ENCODE data around the gene PDE8B. TPM values are rescaled to one million over a fixed set of nuclear protein-coding genes. Genes with fewer than 3 reads are reported as not detected.

Gene PDE8B
- total RNA-seq, 1 experiment from 2014 or later, result 0.17 TPM

GRCh38 chr5:77282337-77283027 lies 72.0 kb downstream of the PDE8B start:
- no TSS peak for BruUV-seq (replicated peaks)
- DNase-seq (ENCODE audit: low read depth, low spot score), result no peak
- POLR2A ChIA-PET, result no interaction called here

More at GRCh38 chr5:77282337-77283027, 72.0 kb downstream of the PDE8B start:
- no peaks in the 10 kb centered on the region for H3K36me3 ChIP-seq (ENCODE audit: control insufficient read depth in 1 of 2, insufficient read depth in 2 of 2, low read length in 2 of 2)
- no peak overlapping the region for H3K4me2 ChIP-seq (ENCODE audit: low read length)
- intact Hi-C loops (cut with micrococcal nuclease), result no loop called here
- H3K4me3 ChIP-seq (replicated peaks in 1 of 2; ENCODE audit: low read depth in 1 of 2, low read length in 2 of 2), result no peak overlapping the region
- TF ChIP-seq ZNF274 (IDR thresholded peaks at IDR 0.05; ENCODE audit: low read depth, low read length) (no peak), ATF3 (IDR thresholded peaks at IDR 0.05) (no peak), SRF (IDR thresholded peaks at IDR 0.05; ENCODE audit: low read depth) (no peak), CTCF (IDR thresholded peaks at IDR 0.05 in 2 of 3, conservative IDR thresholded peaks at IDR 0.05 in 1 of 3; ENCODE audit: borderline replicate concordance in 1 of 3, insufficient read depth in 1 of 3, low read depth in 2 of 3, low read length in 2 of 3) (no peak), FOSL1 (IDR thresholded peaks at IDR 0.05; ENCODE audit: low read depth) (no peak), ZBTB33 (IDR thresholded peaks at IDR 0.05; ENCODE audit: extremely low read depth, insufficient replicate concordance, low read length) (no peak), CEBPB (IDR thresholded peaks at IDR 0.05; ENCODE audit: low read depth) (no peak), POLR2A (IDR thresholded peaks at IDR 0.05; ENCODE audit: borderline replicate concordance, extremely low read depth, insufficient read depth, insufficient read length) (no peak), RAD21 (IDR thresholded peaks at IDR 0.05; ENCODE audit: low read depth) (no peak), SP1 (IDR thresholded peaks at IDR 0.05; ENCODE audit: low read depth) (no peak)
- H2AFZ ChIP-seq (ENCODE audit: low read depth, low read length, poor library complexity, severe bottlenecking), result no peak overlapping the region
- H3K9ac ChIP-seq (ENCODE audit: low read length), result no peak overlapping the region
- no peaks in the 10 kb centered on the region for H3K9me2 ChIP-seq (ENCODE audit: insufficient read depth)
- ChIA-PET RAD21 (ENCODE audit: low non-redundant PET in 1 of 2, low total read pairs in 2 of 2, uncharacterized antibody in 2 of 2, unreplicated experiment in 2 of 2) (no interaction called here), CTCF (no interaction called here)
- no peaks in the 10 kb centered on the region for H3K4me1 ChIP-seq (ENCODE audit: control insufficient read depth in 1 of 2, insufficient read depth in 2 of 2, low read length in 2 of 2)
- ATAC-seq, result no peak
- no peaks in the 10 kb centered on the region for H3K79me2 ChIP-seq (ENCODE audit: insufficient read depth, low read length)
- H3K9me3 ChIP-seq (ENCODE audit: control insufficient read depth in 1 of 2, insufficient read depth in 1 of 2, low read depth in 1 of 2, low read length in 2 of 2), result no peaks in the 10 kb centered on the region
- H4K20me1 ChIP-seq (ENCODE audit: insufficient read depth), result no peaks in the 10 kb centered on the region; the same call in 1 of the 2 replicates
- H3K27me3 ChIP-seq (ENCODE audit: insufficient read depth, low read length), result no peaks in the 10 kb centered on the region
- no peak overlapping the region for H3K27ac ChIP-seq (ENCODE audit: low read depth, low read length)

Measured in HCT116 (cell line).